ENCODE results near the gene MAP4K4. TPM values are rescaled to one million over a fixed set of nuclear protein-coding genes. Genes with fewer than 3 reads are reported as not detected.

The MAP4K4 gene
- total and polyA plus RNA-seq, 8 donors = 9.7 to 38.7 (median 15.3) TPM

GRCh38 chr2:101679801-101680487, 17.6 kb upstream of the MAP4K4 start:
- no peak overlapping the region for H3K4me3 ChIP-seq
- intact Hi-C loops (cut with DNase I) = no loop called here
- no peak for TF ChIP-seq CTCF (IDR thresholded peaks at IDR 0.05)
- no peak for FAIRE-seq
- no peaks in the 10 kb centered on the region for H3K36me3 ChIP-seq
- no peak for ATAC-seq
- no peak overlapping the region for H3K27ac ChIP-seq
- H3K27me3 ChIP-seq = no peaks in the 10 kb centered on the region
- 80 to 86% methylated on average over 5 of the region's 5 CpGs for WGBS, 2 donors
- no peak for DNase-seq
- H3K9me3 ChIP-seq = no peaks in the 10 kb centered on the region
- H3K4me1 ChIP-seq = no peaks in the 10 kb centered on the region

GRCh38 chr2:101682311-101682710, 15.2 kb upstream of the MAP4K4 start:
- Histone ChIP-seq H3K4me1 (no peaks in the 10 kb centered on the region), H3K9me3 (no peaks in the 10 kb centered on the region), H3K27me3 (no peaks in the 10 kb centered on the region), H3K4me3 (no peak overlapping the region), H3K27ac (no peak overlapping the region), H3K36me3 (no peaks in the 10 kb centered on the region)
- no peak for ATAC-seq
- no peak for DNase-seq
- intact Hi-C loops (cut with DNase I) = no loop called here
- 75 to 77% methylated on average over 4 of the region's 4 CpGs for WGBS, 2 donors
- no peak for FAIRE-seq
- TF ChIP-seq CTCF (IDR thresholded peaks at IDR 0.05) = no peak

GRCh38 chr2:101684313-101684712, 13.2 kb upstream of the MAP4K4 start:
- Histone ChIP-seq H3K36me3 (no peaks in the 10 kb centered on the region), H3K4me3 (no peak overlapping the region), H3K27ac (no peak overlapping the region), H3K27me3 (no peaks in the 10 kb centered on the region), H3K4me1 (no peaks in the 10 kb centered on the region), H3K9me3 (no peaks in the 10 kb centered on the region)
- WGBS, 2 donors = 71 to 72% methylated on average over 4 of the region's 4 CpGs
- intact Hi-C loops (cut with DNase I) = no loop called here
- no peak for FAIRE-seq
- no peak for ATAC-seq
- no peak for DNase-seq
- TF ChIP-seq CTCF (IDR thresholded peaks at IDR 0.05) = no peak

GRCh38 chr2:101688261-101688660, 9.2 kb upstream of the MAP4K4 start:
- H3K9me3 ChIP-seq = no peaks in the 10 kb centered on the region
- no peaks in the 10 kb centered on the region for H3K27me3 ChIP-seq
- H3K27ac ChIP-seq = no peak overlapping the region
- 94 to 96% methylated on average over 5 of the region's 5 CpGs for WGBS, 2 donors
- FAIRE-seq = no peak
- peaks cover 0 to 2% (median 0%) of the 10 kb centered on the region in 3 donors for H3K4me1 ChIP-seq
- no peak for ATAC-seq
- H3K36me3 ChIP-seq = no peaks in the 10 kb centered on the region
- no peak for TF ChIP-seq CTCF (IDR thresholded peaks at IDR 0.05)
- DNase-seq = no peak
- no peak overlapping the region for H3K4me3 ChIP-seq
- intact Hi-C loops (cut with DNase I) = no loop called here

GRCh38 chr2:101689114-101689825, 8.2 kb upstream of the MAP4K4 start:
- DNase-seq = no peak
- H3K36me3 ChIP-seq = no peaks in the 10 kb centered on the region
- H3K27ac ChIP-seq = no peak overlapping the region
- H3K27me3 ChIP-seq = no peaks in the 10 kb centered on the region
- no peak for FAIRE-seq
- TF ChIP-seq CTCF (IDR thresholded peaks at IDR 0.05) = no peak
- WGBS, 2 donors = 86 to 87% methylated on average over 1 of the region's 1 CpG
- no peak for ATAC-seq
- no peaks in the 10 kb centered on the region for H3K9me3 ChIP-seq
- intact Hi-C loops (cut with DNase I) = no loop called here
- peaks cover 0 to 2% (median 0%) of the 10 kb centered on the region in 3 donors for H3K4me1 ChIP-seq
- no peak overlapping the region for H3K4me3 ChIP-seq

All from pancreas (tissue), 10 donors.